OCI-LY7 (cell line): ENCODE measurements around the gene SSBP4. TPM values are rescaled to one million over a fixed set of nuclear protein-coding genes. Genes with fewer than 3 reads are reported as not detected.

Experiments used
- BruUV-seq: library from RNA; stranded (reverse); fragments of 400-500 nt; replicated peaks from 2 replicates; lab custom pipeline; 2021; lab: Mats Ljungman, UMichigan
- CTCF ChIA-PET: fragments of 300-600 bp; sonication (Branson Sonifier 250); formaldehyde crosslinking; loops from one replicate; lab custom pipeline; 2022; ENCODE audit warnings: antibody characterized with exemption; ENCODE audit not compliant: unreplicated experiment; lab: Charles Lee
- POLR2A ChIA-PET: fragments of 300-600 bp; sonication (Branson Sonifier 250); formaldehyde crosslinking; loops from one replicate; lab custom pipeline; 2022; ENCODE audit warnings: antibody characterized with exemption; lab: Charles Lee
- DNase-seq: peaks from one replicate; pipeline ENCODE4 v3.0.0-alpha.2; 2015; ENCODE audit warnings: low spot score
- H2AFZ ChIP-seq: fragments of 200-600 bp; sonication (generic), shearing (Covaris generic); 2 replicates; pipeline ENCODE4 v1.6.1; 2014; ENCODE audit warnings: mild to moderate bottlenecking, antibody characterized with exemption, low read length, moderate library complexity
- H3K27ac ChIP-seq: fragments of 200-600 bp; sonication (generic); 2 replicates; pipeline ENCODE4 v1.5.1; 2014; ENCODE audit warnings: mixed run types, low read depth, mild to moderate bottlenecking, moderate library complexity, low read length, inconsistent platforms; ENCODE audit not compliant: poor library complexity, severe bottlenecking
- H3K36me3 ChIP-seq: fragments of 200-600 bp; sonication (generic); 2 replicates; pipeline ENCODE4 v1.6.1; 2014; ENCODE audit warnings: mild to moderate bottlenecking, antibody characterized with exemption, low read length, moderate library complexity, mixed read lengths; ENCODE audit not compliant: insufficient read depth
- H3K4me1 ChIP-seq: fragments of 200-600 bp; sonication (generic); 2 replicates; pipeline ENCODE4 v1.5.1; 2014; ENCODE audit warnings: mild to moderate bottlenecking, low read length; ENCODE audit not compliant: insufficient read depth, poor library complexity, severe bottlenecking
- H3K4me2 ChIP-seq: fragments of 200-600 bp; sonication (generic); 2 replicates; pipeline ENCODE4 v1.6.1; 2014; ENCODE audit warnings: mild to moderate bottlenecking, low read length
- H3K4me3 ChIP-seq: fragments of 200-600 bp; sonication (generic); 2 replicates; pipeline ENCODE4 v1.5.1; 2014; ENCODE audit warnings: mild to moderate bottlenecking, low read depth, low read length; ENCODE audit not compliant: poor library complexity, severe bottlenecking
- H3K79me2 ChIP-seq: fragments of 200-600 bp; sonication (generic); 2 replicates; pipeline ENCODE4 v1.6.1; 2016; ENCODE audit warnings: low read depth, mild to moderate bottlenecking, low read length, moderate library complexity, mixed read lengths; ENCODE audit not compliant: insufficient read depth
- H3K9me2 ChIP-seq: fragments of 200-600 bp; sonication (generic); 2 replicates; pipeline ENCODE4 v1.6.1; 2016; ENCODE audit warnings: mild to moderate bottlenecking, low read length, mixed read lengths; ENCODE audit not compliant: insufficient read depth
- H3K9me3 ChIP-seq: fragments of 200-600 bp; sonication (generic); 2 replicates; pipeline ENCODE4 v1.6.1; 2014; ENCODE audit warnings: mild to moderate bottlenecking, mixed run types, low read length, mixed read lengths
- H4K20me1 ChIP-seq: fragments of 200-600 bp; sonication (generic); 2 replicates; pipeline ENCODE4 v1.6.1; 2014; ENCODE audit warnings: mild to moderate bottlenecking, antibody characterized with exemption, low read length, moderate library complexity, mixed read lengths; ENCODE audit not compliant: insufficient read depth
- CTCF ChIP-seq: fragments of 200-600 bp; sonication (generic); conservative IDR thresholded peaks from 2 replicates; pipeline ENCODE4 v1.5.1; 2014; ENCODE audit warnings: mild to moderate bottlenecking, antibody characterized with exemption, low read length, moderate library complexity, mixed read lengths
- EZH2phosphoT487 ChIP-seq: fragments of 200-600 bp; sonication (generic); IDR thresholded peaks from 2 replicates; pipeline ENCODE4 v1.6.1; 2018; ENCODE audit warnings: low read depth, borderline replicate concordance, mild to moderate bottlenecking, mixed run types, antibody characterized with exemption, low read length, moderate library complexity, mixed read lengths
- intact Hi-C: fragments of 100-400 bp; cut with micrococcal nuclease; formaldehyde crosslinking; loops from one replicate; pipeline ENCODE4 v1.10.0; 2022; ENCODE audit not compliant: unreplicated experiment
- total RNA-seq, 2 experiments: library from RNA; depleted of rRNA in 1 of 2; stranded (reverse); fragments of >200 nt in 1 of 2; shearing (Covaris generic) in 1 of 2; gene quantifications; 2 replicates each; pipeline ENCODE4 v1.2.3, GENCODE V29; 2014 to 2022

Gene SSBP4
- total RNA-seq, 2 experiments from 2014 or later: 92.9 to 117 TPM

GRCh38 chr19:18392926-18393325, 26.3 kb upstream of the SSBP4 start:
- Histone ChIP-seq H3K9me3 (no peaks in the 10 kb centered on the region), H3K4me3 (no peak overlapping the region), H3K4me1 (peaks cover 37% of the 10 kb centered on the region), H3K9me2 (no peaks in the 10 kb centered on the region), H3K36me3 (no peaks in the 10 kb centered on the region), H3K79me2 (no peaks in the 10 kb centered on the region), H4K20me1 (no peaks in the 10 kb centered on the region), H2AFZ (peak overlapping the region; percentile 41; the same call in 1 of the 2 replicates), H3K4me2 (peak overlapping the region; percentile 28; the same call in 1 of the 2 replicates), H3K27ac (no peak overlapping the region)
- ChIA-PET CTCF (interaction anchor here (0.6 to 1.3 kb wide), 2 partner anchors 56 to 65 kb away, joined by 3 read pairs; no protein-coding TSS in a partner anchor), POLR2A (no interaction called here)
- no peak for TF ChIP-seq CTCF
- no peak for TF ChIP-seq EZH2phosphoT487
- no TSS peak for BruUV-seq
- intact Hi-C loops: no loop called here
- DNase-seq: no peak

DNA sequence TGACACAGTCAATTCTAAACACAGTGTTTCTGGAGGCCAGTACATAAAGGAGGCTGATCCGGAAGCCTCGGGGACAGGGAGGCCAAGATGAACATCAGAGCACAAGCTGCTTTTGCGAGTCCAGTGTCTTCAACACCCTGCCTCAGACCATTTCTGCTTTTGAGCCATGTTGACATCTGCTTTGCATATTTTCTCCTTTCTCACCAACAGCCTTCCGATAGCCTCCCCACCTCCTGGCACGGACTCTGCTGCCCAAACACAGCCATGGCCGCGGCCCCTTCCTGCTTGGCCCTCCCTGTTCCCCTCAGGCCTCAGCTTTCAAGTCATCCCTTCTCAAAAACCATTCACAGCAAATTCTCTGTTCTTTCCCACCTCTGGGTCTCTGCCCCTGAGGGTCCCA, 25.4 kb upstream of the SSBP4 start:
- Histone ChIP-seq H3K36me3 (no peaks in the 10 kb centered on the region), H3K4me3 (peak overlapping the region; percentile 21), H4K20me1 (no peaks in the 10 kb centered on the region), H3K9me2 (no peaks in the 10 kb centered on the region), H3K79me2 (no peaks in the 10 kb centered on the region), H3K4me1 (peaks cover 38% of the 10 kb centered on the region), H3K9me3 (no peaks in the 10 kb centered on the region), H2AFZ (peak overlapping the region; percentile 56), H3K27ac (no peak overlapping the region), H3K4me2 (peak overlapping the region; percentile 39)
- TF ChIP-seq CTCF: no peak
- no peak for TF ChIP-seq EZH2phosphoT487
- ChIA-PET POLR2A (interaction anchor here (0.7 to 1.1 kb wide), 2 partner anchors 24 to 89 kb away, joined by 3 read pairs; no protein-coding TSS in a partner anchor), CTCF (no interaction called here)
- intact Hi-C loops: no loop called here
- peak; percentile 38 for DNase-seq
- BruUV-seq: no TSS peak

- Histone ChIP-seq H3K27ac (no peak overlapping the region), H3K4me3 (peak overlapping the region; percentile 66), H3K79me2 (no peaks in the 10 kb centered on the region), H3K36me3 (no peaks in the 10 kb centered on the region), H3K4me1 (peaks cover 51% of the 10 kb centered on the region), H3K9me2 (no peaks in the 10 kb centered on the region), H4K20me1 (no peaks in the 10 kb centered on the region), H3K9me3 (no peaks in the 10 kb centered on the region), H2AFZ (peak overlapping the region; percentile 42; the same call in 1 of the 2 replicates), H3K4me2 (peak overlapping the region; percentile 91)
- POLR2A ChIA-PET: interaction anchor here (0.6 kb wide), 2 partner anchors 9 to 226 kb away, joined by 3 read pairs; no protein-coding TSS in a partner anchor
- CTCF ChIA-PET: interaction anchor here (1.0 kb wide), 1 partner anchor 9 kb away, joined by 3 read pairs; no protein-coding TSS in a partner anchor
- no peak for DNase-seq
- no peak for TF ChIP-seq CTCF
- BruUV-seq: no TSS peak
- intact Hi-C loops: no loop called here
Observed at GRCh38 chr19:18396471-18397241, 22.5 kb upstream of the SSBP4 start.
